22Rv1 (cell line): Measurements from ENCODE around the gene RGS6.

Experiments used
- ZFX ChIP-seq: fragments of 450-650 bp; IDR thresholded peaks from 2 replicates; pipeline ENCODE4 v1.6.1; 2017; ENCODE audit warnings: antibody characterized with exemption, borderline replicate concordance
- TF ChIP-seq, protein P1 (sequence below): fragments of 450-650 bp; IDR thresholded peaks from 2 replicates; pipeline ENCODE4 v1.5.1; 2017; ENCODE audit warnings: mild to moderate bottlenecking

DNA sequence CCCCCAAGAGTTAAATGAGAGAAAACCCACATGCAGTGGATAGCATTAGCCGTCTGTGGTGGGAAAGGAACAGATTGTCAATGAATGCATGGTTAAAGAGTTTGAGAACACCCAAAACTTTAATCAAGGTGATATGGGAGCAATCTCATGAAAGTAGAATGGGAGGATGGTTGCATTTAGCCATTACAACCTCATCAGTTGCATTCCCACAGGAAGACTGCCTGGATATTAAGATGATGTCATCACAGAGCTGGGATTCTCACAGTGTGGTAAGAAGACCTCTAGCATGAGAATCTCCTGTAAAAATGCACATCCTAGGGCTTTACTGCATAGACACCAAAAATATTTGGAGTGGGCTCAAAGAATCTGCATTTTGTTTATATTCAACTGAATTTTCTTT lies 284.9 kb downstream of the RGS6 start:
- TF ChIP-seq, protein P1, sequence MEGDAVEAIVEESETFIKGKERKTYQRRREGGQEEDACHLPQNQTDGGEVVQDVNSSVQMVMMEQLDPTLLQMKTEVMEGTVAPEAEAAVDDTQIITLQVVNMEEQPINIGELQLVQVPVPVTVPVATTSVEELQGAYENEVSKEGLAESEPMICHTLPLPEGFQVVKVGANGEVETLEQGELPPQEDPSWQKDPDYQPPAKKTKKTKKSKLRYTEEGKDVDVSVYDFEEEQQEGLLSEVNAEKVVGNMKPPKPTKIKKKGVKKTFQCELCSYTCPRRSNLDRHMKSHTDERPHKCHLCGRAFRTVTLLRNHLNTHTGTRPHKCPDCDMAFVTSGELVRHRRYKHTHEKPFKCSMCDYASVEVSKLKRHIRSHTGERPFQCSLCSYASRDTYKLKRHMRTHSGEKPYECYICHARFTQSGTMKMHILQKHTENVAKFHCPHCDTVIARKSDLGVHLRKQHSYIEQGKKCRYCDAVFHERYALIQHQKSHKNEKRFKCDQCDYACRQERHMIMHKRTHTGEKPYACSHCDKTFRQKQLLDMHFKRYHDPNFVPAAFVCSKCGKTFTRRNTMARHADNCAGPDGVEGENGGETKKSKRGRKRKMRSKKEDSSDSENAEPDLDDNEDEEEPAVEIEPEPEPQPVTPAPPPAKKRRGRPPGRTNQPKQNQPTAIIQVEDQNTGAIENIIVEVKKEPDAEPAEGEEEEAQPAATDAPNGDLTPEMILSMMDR, result no peak
- TF ChIP-seq ZFX, result no peak
